Dedifferentiated amniotic fluid mesenchymal stem cell (primary cell): ENCODE data around the gene ERBB3.
A peak's percentile ranks its signal among the peaks of the same experiment; 100 is the strongest.

Source experiments
- DNase-seq: peaks from one replicate; pipeline ENCODE4 v3.0.0-alpha.2; 2016; ENCODE audit errors: extremely low spot score

Gene ERBB3

GRCh38 chr12:56078931-56079722 lies 838 bp upstream of the ERBB3 start:
- peak; percentile 85 for DNase-seq

- no peak for DNase-seq
Observed at GRCh38 chr12:56080556-56081138, 682 bp downstream of the ERBB3 start.

GRCh38 chr12:56081393-56082347 lies 1.7 kb downstream of the ERBB3 start:
- no peak for DNase-seq

GRCh38 chr12:56082382-56082781 lies 2.4 kb downstream of the ERBB3 start:
- DNase-seq = no peak

GRCh38 chr12:56082967-56083366 lies 3.0 kb downstream of the ERBB3 start:
- DNase-seq = no peak

GRCh38 chr12:56084958-56085543 lies 5.1 kb downstream of the ERBB3 start:
- DNase-seq = no peak

GRCh38 chr12:56086096-56086495 lies 6.1 kb downstream of the ERBB3 start:
- no peak for DNase-seq

- DNase-seq = no peak
Observed at GRCh38 chr12:56086608-56087007, 6.6 kb downstream of the ERBB3 start.

GRCh38 chr12:56087220-56087619 lies 7.3 kb downstream of the ERBB3 start:
- DNase-seq = no peak

GRCh38 chr12:56097738-56098137 lies 17.8 kb downstream of the ERBB3 start:
- DNase-seq = no peak

- no peak for DNase-seq
Observed at GRCh38 chr12:56098592-56098991, 18.6 kb downstream of the ERBB3 start.

GRCh38 chr12:56099787-56100186 lies 19.8 kb downstream of the ERBB3 start:
- no peak for DNase-seq

- DNase-seq = no peak
Observed at GRCh38 chr12:56101045-56101444, 21.1 kb downstream of the ERBB3 start.

GRCh38 chr12:56102683-56103065 lies 22.7 kb downstream of the ERBB3 start:
- no peak for DNase-seq

GRCh38 chr12:56103066-56103711 lies 23.2 kb downstream of the ERBB3 start:
- no peak for DNase-seq

- DNase-seq = no peak
Observed at GRCh38 chr12:56103823-56104108, 23.8 kb downstream of the ERBB3 start.

GRCh38 chr12:56104109-56104814 lies 24.3 kb downstream of the ERBB3 start, which contains the start of gene PA2G4:
Gene PA2G4 (plus strand): TSS chr12:56104559. CDS start chr12:56104738, 179 bp downstream.
- DNase-seq = peak; percentile 99

GRCh38 chr12:56104815-56105608 lies 25.0 kb downstream of the ERBB3 start:
- no peak for DNase-seq

- DNase-seq = no peak
Observed at GRCh38 chr12:56105609-56105902, 25.6 kb downstream of the ERBB3 start.

- no peak for DNase-seq
Observed at GRCh38 chr12:56107242-56107641, 27.3 kb downstream of the ERBB3 start.
